Endothelial cell of coronary artery (primary cell): ENCODE data around the gene ELP6. TPM values are rescaled to one million over a fixed set of nuclear protein-coding genes. Genes with fewer than 3 reads are reported as not detected.

Experiments
- total RNA-seq: library from RNA; depleted of rRNA; stranded (reverse); fragments of >200 nt; gene quantifications from 2 replicates; pipeline ENCODE4 v1.2.3, GENCODE V29; 2014

The ELP6 gene, protein sequence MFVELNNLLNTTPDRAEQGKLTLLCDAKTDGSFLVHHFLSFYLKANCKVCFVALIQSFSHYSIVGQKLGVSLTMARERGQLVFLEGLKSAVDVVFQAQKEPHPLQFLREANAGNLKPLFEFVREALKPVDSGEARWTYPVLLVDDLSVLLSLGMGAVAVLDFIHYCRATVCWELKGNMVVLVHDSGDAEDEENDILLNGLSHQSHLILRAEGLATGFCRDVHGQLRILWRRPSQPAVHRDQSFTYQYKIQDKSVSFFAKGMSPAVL
- total RNA-seq, result 36.0 and 39.3 TPM in 2 replicates

DNA sequence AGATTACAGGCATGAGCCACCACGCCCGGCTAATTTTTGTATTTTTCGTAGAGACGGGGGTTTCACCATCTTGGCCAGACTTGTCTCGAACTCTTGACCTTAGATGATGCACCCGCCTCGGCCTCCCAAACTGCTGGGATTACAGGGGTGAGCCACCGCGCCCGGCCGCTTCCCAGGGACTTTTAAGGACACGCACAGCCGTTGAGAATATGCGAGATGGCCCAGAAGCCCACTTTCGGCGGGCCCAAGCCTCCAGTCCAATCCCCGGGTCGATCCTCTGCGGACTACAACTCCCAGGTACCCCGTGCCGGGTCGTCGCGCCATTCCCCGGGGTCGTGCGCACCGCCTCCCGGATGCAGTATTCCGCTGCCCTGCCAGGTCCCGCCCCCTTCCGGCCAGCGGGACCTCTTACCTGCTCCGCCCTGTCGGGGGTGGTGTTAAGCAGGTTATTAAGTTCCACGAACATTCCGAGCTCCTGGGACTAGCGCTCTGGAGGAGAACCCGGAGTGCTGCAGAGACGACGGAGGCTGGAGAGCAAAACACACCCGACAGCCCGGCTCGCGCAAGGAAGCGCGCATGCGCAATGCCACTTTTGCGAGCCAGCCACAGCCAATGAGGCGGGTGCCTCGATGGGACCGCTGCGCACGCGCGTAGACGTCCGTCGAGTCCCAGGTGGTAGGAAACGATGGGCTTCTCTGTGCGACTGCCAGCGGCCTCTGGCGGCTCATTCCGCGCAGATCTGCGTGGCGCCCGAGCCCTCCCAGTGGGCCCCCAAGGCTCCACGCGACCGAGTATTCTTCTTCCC is at the start of gene ELP6:
TSS of gene ELP6 (minus strand) at position 588 of the 805 bp plus-strand sequence. CDS start at position 466, 122 bp downstream.

DNA sequence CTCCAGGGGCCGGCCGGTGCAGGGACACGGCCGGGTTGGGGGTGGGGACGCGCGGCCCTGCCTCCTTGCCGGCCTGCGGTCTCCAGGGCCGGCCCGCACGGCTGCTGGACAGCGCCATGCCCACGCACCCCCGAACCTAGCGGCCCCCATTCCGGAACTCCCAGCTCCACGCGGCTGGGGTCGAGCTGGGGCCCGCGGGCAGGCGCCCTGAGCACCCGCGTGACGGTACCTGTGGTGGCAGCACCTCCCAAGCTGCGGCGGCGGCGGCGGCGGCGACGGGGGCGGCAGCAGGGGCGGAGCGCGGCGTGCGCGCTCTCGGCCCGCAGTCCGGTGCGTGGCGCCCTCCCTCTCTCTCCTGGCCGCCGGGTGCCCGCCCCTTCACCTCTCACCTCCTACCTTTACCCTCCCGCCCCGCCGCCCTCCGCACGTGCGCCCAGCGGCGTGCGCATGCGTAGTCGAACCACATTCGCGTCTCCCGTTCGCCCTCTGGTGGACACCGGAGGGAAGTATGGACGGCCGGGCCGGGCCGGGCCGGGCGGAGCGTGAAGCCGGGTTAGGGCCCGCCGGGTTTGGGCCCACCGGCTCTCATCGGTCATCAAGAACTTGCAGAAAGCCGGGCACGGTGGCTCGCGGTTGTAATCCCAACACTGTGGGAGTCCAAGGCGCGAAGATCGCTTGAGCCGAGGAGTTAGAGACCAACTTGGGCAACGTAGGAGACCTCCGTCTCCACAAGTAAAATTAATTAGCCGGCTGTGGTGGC is 37.8 kb downstream of the ELP6 start, which contains the start of gene SCAP:
TSS of gene SCAP (minus strand) at position 372 of the 760 bp plus-strand sequence. CDS start 32,948 bp downstream, outside the sequence.

Other genes with a start within 250 kb of the ELP6 start
- gene KIF9, start 230.9 kb downstream of the ELP6 start, total RNA-seq, result 3.8 and 15.0 TPM in 2 replicates
- 29.1 and 32.8 TPM in 2 replicates for gene KLHL18, start 230.8 kb downstream of the ELP6 start, total RNA-seq
- 13.8 and 20.9 TPM in 2 replicates for gene PTPN23, start 132.7 kb downstream of the ELP6 start, total RNA-seq
- gene SCAP, start 37.8 kb downstream of the ELP6 start, total RNA-seq, result 54.5 and 61.7 TPM in 2 replicates
- 0.45 and 0.47 TPM in 2 replicates for gene CSPG5, start 65.2 kb upstream of the ELP6 start, total RNA-seq